DMS 273 (cell line): ENCODE results near the gene ASIC4.

Source experiments
- DNase-seq: peaks from one replicate; lab custom pipeline; 2025; ENCODE audit not compliant: unreplicated experiment; lab: John Stamatoyannopoulos, UW

ASIC4 gene

GRCh38 chr2:219478916-219479315 is 35.4 kb upstream of the ASIC4 start:
- DNase-seq = no peak

- no peak for DNase-seq
Observed at GRCh38 chr2:219480004-219480403, 34.3 kb upstream of the ASIC4 start.

DNA sequence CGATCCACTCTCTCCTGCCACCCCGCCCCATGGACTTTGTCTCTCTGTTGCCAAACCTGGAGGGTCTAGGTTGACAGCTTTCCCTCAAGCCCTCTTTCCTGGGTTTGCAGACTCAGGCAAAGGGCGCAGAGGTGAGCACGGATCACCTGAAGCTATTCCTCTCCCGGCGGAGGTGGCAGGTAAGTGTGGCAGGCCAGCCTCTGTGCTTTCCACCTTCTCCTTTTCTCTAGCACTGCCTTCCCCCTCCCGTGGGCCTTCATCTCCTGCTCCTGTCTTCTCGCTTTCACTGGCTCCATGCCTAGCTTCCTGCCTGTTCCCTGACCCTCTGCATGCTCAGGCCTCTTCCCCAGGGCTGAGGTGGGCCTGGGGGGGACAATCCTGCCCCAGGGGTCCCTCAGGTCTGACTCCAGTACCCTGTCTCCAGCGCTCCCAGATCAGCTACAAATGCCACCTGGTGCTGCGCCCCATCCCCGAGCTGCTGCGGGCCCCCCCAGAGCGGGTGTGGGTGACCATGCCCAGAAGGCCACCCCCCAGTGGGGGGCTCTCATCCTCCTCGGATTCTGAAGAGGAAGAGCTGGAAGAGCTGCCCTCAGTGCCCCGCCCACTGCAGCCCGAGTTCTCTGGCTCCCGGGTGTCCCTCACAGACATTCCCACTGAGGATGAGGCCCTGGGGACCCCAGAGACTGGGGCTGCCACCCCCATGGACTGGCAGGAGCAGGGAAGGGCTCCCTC is 31.4 kb upstream of the ASIC4 start:
- DNase-seq = no peak

DNA sequence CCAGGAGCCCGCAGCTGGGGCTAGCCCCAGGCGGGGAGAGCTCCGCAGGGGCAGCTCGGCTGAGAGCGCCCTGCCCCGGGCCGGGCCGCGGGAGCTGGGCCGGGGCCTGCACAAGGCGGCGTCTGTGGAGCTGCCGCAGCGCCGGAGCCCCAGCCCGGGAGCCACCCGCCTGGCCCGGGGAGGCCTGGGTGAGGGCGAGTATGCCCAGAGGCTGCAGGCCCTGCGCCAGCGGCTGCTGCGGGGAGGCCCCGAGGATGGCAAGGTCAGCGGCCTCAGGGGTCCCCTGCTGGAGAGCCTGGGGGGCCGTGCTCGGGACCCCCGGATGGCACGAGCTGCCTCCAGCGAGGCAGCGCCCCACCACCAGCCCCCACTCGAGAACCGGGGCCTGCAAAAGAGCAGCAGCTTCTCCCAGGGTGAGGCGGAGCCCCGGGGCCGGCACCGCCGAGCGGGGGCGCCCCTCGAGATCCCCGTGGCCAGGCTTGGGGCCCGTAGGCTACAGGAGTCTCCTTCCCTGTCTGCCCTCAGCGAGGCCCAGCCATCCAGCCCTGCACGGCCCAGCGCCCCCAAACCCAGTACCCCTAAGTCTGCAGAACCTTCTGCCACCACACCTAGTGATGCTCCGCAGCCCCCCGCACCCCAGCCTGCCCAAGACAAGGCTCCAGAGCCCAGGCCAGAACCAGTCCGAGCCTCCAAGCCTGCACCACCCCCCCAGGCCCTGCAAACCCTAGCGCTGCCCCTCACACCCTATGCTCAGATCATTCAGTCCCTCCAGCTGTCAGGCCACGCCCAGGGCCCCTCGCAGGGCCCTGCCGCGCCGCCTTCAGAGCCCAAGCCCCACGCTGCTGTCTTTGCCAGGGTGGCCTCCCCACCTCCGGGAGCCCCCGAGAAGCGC is 30.6 kb upstream of the ASIC4 start:
- DNase-seq = no peak

- no peak for DNase-seq
Observed at GRCh38 chr2:219484343-219485200, 29.7 kb upstream of the ASIC4 start.

GRCh38 chr2:219485201-219485580 is 29.1 kb upstream of the ASIC4 start:
- DNase-seq = no peak

DNA sequence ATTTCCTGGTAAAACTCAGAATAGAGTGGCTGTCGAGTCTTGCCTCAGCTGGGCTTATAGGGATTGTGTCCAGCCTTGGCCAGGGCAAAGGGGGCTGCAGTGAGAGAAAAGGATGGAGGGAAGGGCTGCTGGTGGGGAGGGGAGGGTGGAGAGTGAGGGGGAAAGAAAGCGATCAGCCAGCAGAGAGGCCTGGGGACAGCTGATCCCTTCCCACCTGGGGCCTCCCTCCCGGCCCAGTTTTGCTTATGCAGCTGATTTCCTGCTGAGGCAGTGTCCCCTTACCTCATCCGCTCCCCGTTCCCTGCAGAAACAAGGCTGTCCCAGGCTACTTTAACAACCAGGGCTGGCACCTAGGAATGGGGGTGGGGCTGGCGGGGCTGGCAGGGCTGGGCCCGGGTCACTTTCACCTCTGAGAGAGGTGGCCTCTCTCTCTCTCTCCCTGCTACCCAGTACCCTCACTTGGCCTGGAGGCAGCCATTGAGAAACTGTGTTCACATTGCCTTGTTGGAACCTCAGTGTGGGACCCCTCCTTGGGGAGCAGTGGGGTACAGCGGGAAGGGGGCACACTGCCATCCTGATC is 27.8 kb upstream of the ASIC4 start:
- no peak for DNase-seq

DNA sequence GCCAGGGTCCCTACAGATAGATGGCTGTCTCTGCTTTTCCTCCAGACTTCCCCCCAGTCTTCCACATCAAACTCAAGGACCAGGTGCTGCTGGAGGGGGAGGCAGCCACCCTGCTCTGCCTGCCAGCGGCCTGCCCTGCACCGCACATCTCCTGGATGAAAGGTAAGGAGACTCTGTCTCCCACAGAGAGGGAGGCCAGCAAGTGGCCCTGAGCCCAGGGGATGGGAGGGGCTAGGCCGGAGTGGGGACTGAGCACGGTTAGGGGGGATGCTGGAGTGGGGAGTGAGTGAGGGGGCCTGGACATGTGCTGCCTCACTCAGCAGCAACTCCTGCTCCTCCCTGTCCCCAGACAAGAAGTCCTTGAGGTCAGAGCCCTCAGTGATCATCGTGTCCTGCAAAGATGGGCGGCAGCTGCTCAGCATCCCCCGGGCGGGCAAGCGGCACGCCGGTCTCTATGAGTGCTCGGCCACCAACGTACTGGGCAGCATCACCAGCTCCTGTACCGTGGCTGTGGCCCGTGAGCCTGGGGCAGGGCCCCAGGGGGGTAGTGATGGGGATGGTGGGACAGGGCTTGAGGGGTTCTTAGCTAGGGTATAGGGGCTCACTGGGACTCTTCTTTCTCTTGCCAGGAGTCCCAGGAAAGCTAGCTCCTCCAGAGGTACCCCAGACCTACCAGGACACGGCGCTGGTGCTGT is 26.0 kb upstream of the ASIC4 start:
- no peak for DNase-seq

GRCh38 chr2:219488844-219489194 is 25.5 kb upstream of the ASIC4 start:
- DNase-seq = no peak

DNA sequence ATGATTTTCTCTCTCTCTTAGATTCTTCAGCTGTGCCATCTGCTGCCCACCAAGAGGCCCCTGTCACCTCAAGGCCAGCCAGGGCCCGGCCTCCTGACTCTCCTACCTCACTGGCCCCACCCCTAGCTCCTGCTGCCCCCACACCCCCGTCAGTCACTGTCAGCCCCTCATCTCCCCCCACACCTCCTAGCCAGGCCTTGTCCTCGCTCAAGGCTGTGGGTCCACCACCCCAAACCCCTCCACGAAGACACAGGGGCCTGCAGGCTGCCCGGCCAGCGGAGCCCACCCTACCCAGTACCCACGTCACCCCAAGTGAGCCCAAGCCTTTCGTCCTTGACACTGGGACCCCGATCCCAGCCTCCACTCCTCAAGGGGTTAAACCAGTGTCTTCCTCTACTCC is 25.0 kb upstream of the ASIC4 start:
- no peak for DNase-seq

GRCh38 chr2:219490186-219490585 is 24.1 kb upstream of the ASIC4 start:
- peak; percentile 27 for DNase-seq

DNA sequence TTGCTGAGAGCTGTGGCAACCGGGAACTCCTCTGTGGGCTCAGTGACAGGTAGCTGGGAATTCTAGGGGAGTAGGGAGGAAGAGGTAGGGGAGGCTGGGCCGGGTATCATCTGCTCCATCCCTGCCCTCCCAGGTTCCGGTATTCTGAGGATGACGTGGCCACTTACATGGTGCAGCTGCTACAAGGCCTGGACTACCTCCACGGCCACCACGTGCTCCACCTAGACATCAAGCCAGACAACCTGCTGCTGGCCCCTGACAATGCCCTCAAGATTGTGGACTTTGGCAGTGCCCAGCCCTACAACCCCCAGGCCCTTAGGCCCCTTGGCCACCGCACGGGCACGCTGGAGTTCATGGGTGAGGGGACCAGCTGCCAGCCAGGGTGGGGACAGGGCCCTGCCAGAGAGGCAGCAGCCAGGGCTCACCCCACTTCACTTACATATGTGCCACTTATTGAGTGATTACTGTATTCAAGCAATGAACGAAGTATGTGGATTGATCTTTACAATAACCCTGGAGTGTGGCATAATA is 23.6 kb upstream of the ASIC4 start:
- no peak for DNase-seq

- DNase-seq = no peak
Observed at GRCh38 chr2:219491278-219491963, 22.9 kb upstream of the ASIC4 start.

DNA sequence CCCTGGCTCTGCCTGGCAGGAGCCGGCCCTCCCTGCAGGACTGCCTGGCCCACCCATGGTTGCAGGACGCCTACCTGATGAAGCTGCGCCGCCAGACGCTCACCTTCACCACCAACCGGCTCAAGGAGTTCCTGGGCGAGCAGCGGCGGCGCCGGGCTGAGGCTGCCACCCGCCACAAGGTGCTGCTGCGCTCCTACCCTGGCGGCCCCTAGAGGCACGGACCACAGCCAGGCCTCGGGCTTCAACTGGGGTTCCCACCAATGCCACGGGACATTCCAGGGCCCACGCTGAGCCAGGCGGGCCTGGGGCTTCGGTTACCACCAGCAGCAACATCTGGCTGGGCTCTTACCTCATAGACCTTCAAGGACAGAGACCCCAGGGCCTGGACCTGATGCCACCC is 21.7 kb upstream of the ASIC4 start:
- no peak for DNase-seq

GRCh38 chr2:219493086-219493485 is 21.2 kb upstream of the ASIC4 start:
- no peak for DNase-seq

DNA sequence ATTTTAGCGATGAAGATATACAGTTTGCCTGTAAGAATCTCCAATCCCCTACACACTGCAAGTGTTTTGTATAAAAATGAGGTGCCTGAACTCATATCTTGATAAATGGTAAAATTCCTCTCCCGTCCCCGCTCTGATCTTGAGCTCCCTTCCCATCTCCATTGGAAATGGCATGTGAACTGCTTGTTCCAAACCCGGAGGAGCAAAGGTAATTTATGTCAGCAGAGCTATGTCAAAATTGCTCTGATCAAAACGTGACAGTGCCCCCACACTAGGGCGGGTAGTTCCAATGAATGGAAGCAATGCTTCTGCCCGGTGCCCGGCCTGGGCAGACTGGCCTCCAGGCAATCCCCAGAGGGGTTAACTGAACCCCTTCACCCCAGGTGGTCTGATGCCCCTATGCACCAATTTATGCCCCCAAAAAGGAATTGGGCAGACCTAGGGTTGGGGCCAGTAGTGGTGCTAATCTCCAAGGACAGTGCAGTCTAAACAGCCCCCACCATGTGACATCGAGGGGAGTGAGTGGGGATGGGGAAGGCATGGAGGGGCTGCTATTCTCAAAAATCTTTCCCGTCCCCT is 19.2 kb upstream of the ASIC4 start:
- DNase-seq = peak; percentile 33

DNA sequence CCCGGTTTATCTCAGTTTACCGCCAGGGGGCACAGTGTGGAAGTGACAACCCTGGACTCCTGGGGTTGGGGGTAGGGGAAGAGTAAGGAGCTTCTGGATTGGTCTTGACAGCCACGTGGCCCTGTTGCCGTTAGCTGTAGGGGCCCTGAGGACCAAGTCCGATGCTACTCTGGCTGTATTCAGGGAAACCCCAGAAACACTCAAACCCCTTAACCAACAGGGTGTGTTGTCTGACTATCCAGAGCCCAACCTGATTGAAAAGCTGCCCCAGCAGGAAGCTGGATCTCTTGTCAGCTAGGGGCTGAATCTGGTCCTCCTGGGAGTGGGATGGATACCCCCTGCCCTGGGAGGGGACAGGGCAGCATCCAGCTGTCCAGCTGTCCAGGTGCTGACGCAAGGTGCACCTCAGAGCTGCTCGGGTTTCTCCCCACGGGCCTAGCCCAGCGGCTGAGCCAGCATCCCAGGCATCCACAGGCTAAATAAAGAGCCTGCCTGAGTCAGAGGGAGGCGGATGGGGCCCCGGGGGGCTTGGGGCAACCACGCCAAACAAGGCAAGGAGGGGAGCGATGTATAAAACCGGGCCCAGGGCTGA is 18.7 kb upstream of the ASIC4 start:
- peak; percentile 95 for DNase-seq

GRCh38 chr2:219496247-219496824 is 17.9 kb upstream of the ASIC4 start:
- DNase-seq = no peak
